ENCODE results near the gene RNF212. TPM values are rescaled to one million over a fixed set of nuclear protein-coding genes. Genes with fewer than 3 reads are reported as not detected.

The RNF212 gene
- total RNA-seq, 2 donors from 2014 or later, result 2.3 to 2.5 TPM

GRCh38 chr4:1109333-1109732, 4.0 kb downstream of the RNF212 start:
- H3K9me3 ChIP-seq, result no peaks in the 10 kb centered on the region
- H3K36me3 ChIP-seq, result no peaks in the 10 kb centered on the region
- H3K4me3 ChIP-seq, result no peak overlapping the region
- intact Hi-C loops (cut with DNase I), result no loop called here
- peaks cover 2% of the 10 kb centered on the region for H3K4me1 ChIP-seq
- no peak for DNase-seq
- H3K27ac ChIP-seq, result no peak overlapping the region
- H3K9ac ChIP-seq (ENCODE audit: low read depth in 2 of 2, low read length in 2 of 2), result no peak overlapping the region
- TF ChIP-seq CTCF (IDR thresholded peaks at IDR 0.05), result no peak
- H3K27me3 ChIP-seq, result no peaks in the 10 kb centered on the region

GRCh38 chr4:1105662-1106061, 7.7 kb downstream of the RNF212 start:
- Histone ChIP-seq H3K4me3 (no peak overlapping the region), H3K36me3 (no peaks in the 10 kb centered on the region), H3K9me3 (no peaks in the 10 kb centered on the region), H3K4me1 (peaks cover 2% of the 10 kb centered on the region), H3K27me3 (no peaks in the 10 kb centered on the region), H3K9ac (ENCODE audit: low read depth in 2 of 2, low read length in 2 of 2) (no peak overlapping the region), H3K27ac (no peak overlapping the region)
- intact Hi-C loops (cut with DNase I), result no loop called here
- DNase-seq, result no peak
- no peak for TF ChIP-seq CTCF (IDR thresholded peaks at IDR 0.05)

DNA sequence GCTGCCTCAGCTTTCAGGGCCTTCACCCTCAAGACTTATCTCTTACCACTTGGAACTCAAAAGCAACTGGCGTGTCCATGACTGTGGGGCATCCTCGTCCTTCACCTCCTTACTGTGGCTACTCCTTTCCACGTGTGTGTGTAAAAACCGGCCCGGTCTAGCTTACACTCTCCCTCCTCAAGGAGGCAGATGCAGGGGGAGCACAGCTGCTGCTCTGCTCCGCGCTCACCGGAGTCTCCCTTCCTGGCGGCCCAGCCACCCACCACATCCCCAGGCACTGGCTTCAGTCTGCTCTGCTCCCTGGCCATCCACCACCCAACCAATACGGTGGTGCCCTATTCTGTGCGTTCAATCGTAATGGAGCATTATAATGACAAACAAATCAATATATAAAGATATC, 8.3 kb downstream of the RNF212 start:
- no peaks in the 10 kb centered on the region for H3K36me3 ChIP-seq
- H3K27ac ChIP-seq, result no peak overlapping the region
- TF ChIP-seq CTCF (IDR thresholded peaks at IDR 0.05), result no peak
- H3K4me1 ChIP-seq, result peaks cover 2% of the 10 kb centered on the region
- H3K27me3 ChIP-seq, result no peaks in the 10 kb centered on the region
- no peak overlapping the region for H3K9ac ChIP-seq (ENCODE audit: low read depth in 2 of 2, low read length in 2 of 2)
- no peak overlapping the region for H3K4me3 ChIP-seq
- H3K9me3 ChIP-seq, result no peaks in the 10 kb centered on the region
- DNase-seq, result no peak
- intact Hi-C loops (cut with DNase I), result no loop called here

GRCh38 chr4:1104647-1105046, 8.7 kb downstream of the RNF212 start:
- TF ChIP-seq CTCF (IDR thresholded peaks at IDR 0.05), result no peak

GRCh38 chr4:1099684-1100335, 13.6 kb downstream of the RNF212 start:
- Histone ChIP-seq H3K27ac (no peak overlapping the region), H3K9me3 (no peaks in the 10 kb centered on the region), H3K4me3 (no peak overlapping the region), H3K9ac (ENCODE audit: low read depth in 2 of 2, low read length in 2 of 2) (no peak overlapping the region), H3K4me1 (no peaks in the 10 kb centered on the region), H3K36me3 (no peaks in the 10 kb centered on the region), H3K27me3 (no peaks in the 10 kb centered on the region)
- intact Hi-C loops (cut with DNase I), result no loop called here
- DNase-seq, result peak; percentile 15
- no peak for TF ChIP-seq CTCF (IDR thresholded peaks at IDR 0.05)

More at GRCh38 chr4:1104647-1105046, 8.7 kb downstream of the RNF212 start:
- intact Hi-C loops (cut with DNase I), result no loop called here
- no peak overlapping the region for H3K9ac ChIP-seq (ENCODE audit: low read depth in 2 of 2, low read length in 2 of 2)
- no peaks in the 10 kb centered on the region for H3K27me3 ChIP-seq
- H3K4me1 ChIP-seq, result peaks cover under 1% of the 10 kb centered on the region
- no peaks in the 10 kb centered on the region for H3K9me3 ChIP-seq
- H3K36me3 ChIP-seq, result no peaks in the 10 kb centered on the region
- no peak overlapping the region for H3K27ac ChIP-seq
- no peak for DNase-seq
- H3K4me3 ChIP-seq, result no peak overlapping the region
